CD4-positive, alpha-beta T cell treated with Interleukin-21 for 1 hour (primary cell): ENCODE results near the gene SEC31A.

Source experiments
- DNase-seq: peaks from one replicate; pipeline ENCODE4 v3.0.0-alpha.2; 2020

SEC31A gene

GRCh38 chr4:82791179-82791578, 99.8 kb downstream of the SEC31A start:
- no peak for DNase-seq

DNA sequence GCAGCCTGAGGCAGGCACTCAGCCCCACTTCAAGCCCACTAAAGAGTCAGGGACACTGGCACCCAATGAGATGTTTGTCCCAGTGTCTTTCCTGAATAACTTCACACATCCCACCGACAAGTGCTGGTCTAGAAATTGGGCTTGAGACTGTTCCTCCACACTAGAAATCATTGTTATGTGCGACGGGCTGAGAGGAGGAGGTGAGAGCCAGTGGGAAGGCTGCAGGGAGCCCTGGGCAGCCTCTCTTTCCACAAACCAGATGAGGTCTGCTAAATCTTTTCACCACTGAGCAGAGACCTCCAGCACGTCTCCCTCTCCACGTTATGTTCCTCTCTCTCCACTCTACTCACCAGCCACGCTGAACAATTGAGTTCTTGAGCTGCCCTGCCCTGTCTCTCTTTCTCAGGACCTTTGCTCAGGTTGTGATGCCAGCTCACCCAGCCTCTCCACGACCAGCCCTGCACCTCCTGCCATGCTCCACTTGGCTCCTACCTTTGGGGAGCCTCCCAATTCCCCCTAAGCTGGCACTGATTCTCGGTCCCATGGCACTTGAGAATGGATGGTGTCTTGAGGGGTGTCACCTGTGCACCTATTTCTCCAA, 100.8 kb downstream of the SEC31A start:
- no peak for DNase-seq

- DNase-seq = no peak
Observed at GRCh38 chr4:82789025-82789776, 101.8 kb downstream of the SEC31A start.

DNA sequence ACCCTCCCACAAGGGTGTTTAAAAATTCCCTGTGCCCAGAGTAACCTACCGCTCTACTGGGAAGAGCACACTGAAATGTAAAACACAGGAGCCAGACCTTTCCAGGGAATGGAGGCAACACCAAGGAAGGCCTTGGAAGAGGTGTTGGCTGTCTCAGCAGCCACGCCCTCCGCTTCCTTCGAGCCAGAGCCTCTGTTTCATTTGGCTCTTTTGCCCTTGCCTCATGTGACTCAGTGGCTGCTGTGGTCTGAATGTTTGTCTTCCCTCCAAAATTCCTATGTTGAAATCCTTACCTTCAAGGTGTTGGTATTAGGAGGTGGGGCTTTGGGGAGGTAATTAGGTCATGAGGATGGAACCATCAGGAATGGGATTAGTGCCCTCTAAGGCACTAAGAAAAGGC, 103.6 kb downstream of the SEC31A start:
- DNase-seq = no peak

DNA sequence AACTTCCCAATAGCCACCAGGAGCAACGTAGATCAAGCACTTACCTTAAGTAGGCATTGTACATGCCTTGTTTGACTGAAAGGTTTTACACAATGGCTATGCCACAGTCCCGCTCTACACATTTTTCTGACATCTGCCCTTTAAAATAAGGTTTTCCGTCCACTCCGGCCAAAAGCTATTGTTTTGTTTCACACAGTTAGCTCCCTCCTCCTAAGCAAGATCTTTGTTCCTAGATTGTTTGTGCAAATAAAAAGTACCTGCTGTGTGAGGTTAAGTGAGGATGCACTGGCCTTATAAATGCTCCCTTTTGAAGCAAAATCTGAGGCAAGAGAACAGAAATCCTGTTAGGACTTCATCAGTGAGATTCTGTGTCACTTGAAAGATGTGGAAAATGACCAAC, 104.1 kb downstream of the SEC31A start:
- no peak for DNase-seq

- DNase-seq = no peak
Observed at GRCh38 chr4:82785611-82786400, 105.1 kb downstream of the SEC31A start.

DNA sequence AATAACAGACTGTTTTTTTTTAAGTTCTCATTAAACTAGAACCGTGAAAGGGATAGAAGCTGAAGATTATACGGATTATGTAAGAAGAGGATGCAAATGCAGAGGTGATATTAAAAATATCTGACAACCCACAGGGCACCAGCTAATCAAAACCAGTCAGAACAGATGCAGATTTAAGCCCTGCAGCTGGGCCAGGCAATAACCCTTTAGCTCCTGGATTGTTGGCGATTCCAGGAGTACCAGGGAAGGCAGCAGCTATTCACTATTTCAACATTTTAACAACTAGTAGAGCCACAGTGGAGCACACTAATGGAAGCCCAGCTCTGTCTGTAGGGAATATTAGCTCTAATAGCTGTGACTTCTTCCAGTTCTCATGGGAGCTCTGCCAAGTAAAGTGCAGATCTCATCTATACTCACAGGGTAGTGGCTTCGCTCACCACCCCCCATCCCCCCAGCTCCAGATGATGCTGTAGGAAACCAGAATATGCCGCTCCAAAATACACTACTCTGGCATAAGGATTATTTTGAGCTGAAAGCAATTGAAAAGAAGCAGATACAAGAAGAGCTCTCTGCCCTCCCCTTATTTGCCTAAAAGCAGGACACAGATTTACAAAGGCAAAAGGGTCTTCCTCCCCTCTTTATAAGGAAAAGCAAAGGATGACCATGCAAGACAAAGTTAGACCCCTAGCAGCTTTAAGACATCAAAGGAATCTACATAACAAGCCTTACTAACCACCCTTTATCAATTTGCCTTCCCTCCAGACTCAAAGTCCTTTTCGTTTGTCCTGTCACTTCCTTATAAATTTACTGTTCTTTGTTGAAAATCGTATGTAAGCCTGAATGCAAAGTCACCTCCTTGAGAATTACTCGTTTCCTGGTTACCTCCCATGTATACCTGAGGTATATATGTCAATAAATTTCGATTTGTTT, 106.0 kb downstream of the SEC31A start:
- DNase-seq = no peak

DNA sequence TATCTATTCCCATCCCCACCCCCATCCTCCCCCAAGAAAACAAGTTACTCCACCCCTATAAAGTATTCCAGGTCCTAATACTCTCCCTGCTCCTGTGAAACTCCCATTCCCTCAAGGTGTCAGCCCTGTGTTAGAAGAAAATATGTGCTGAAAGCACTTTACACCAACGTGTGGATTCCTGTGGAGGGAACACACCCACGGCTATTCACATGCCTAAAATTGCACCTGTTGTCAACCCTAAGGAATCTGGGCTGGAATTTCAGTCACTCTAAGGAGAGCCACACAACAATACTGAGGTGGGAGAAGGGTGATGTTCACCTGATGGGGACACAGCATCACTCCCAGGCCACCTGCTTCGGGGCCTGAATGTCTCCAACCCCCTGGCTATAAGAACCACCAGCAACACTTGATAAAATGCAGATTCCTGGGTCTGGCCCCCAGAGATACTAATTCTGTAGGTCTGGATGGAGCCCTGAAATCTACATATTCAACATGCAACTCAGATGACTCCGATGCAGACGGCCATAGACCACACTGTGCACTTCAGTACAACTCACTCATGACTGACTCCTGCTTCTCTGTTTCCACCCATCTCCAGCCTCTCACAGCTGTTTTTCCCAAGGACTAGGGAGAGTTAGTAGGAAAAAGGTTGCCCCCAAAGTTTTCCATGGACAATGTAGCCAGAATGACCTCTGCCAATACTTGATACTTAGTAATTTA, 108.2 kb downstream of the SEC31A start:
- no peak for DNase-seq

DNA sequence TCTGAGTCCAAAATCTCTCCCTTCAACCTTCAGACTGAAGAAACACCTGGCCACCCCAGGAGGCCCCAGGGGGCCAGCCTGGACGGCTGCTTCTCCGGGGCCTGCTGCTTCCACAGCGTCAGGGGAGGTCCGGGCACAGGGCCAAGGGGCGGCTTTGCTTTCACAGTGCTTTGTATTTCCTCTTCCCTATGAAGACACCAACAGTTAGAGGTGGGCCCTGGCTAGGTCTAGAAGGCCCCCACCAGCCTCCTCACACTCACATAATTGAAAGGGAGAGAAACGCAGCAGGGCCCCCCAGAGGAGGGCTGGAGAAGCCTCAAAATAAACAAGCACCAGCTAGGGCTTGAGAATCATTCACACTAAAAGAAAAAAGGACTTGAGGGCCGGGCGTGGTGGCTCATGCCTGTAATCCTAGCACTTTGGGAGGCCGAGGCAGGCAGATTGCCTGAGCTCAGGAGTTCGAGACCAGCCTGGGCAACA, 110.2 kb downstream of the SEC31A start:
- no peak for DNase-seq

DNA sequence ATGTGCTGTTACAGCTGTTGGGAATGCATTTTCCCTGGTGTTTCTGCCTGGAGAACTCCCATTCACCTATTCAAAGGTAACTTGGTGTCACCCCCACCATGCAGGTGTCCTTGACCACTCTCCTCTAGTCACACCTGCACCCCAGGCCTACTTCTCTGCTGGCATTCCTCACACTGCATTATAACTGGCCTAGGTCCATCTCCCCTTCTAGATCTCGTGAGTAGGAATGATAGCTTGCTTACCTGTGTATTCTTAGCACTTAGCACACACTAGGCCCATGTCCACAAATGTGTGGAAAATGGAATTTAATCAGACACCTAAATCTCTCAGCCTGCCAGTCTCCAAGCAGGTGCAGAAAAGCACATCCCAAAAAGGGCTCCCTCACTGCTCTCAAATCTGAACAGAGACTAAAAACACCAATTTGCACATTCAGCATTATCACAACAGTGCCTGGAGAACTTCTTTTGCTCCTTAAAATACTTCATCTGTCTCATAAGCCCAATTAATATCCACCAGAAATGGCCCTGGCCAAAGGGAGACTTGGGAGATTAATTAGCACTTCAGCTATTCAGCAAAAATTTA, 110.7 kb downstream of the SEC31A start:
- no peak for DNase-seq

GRCh38 chr4:82779032-82779431, 111.9 kb downstream of the SEC31A start:
- no peak for DNase-seq

GRCh38 chr4:82777857-82778525, 113.0 kb downstream of the SEC31A start:
- no peak for DNase-seq

DNA sequence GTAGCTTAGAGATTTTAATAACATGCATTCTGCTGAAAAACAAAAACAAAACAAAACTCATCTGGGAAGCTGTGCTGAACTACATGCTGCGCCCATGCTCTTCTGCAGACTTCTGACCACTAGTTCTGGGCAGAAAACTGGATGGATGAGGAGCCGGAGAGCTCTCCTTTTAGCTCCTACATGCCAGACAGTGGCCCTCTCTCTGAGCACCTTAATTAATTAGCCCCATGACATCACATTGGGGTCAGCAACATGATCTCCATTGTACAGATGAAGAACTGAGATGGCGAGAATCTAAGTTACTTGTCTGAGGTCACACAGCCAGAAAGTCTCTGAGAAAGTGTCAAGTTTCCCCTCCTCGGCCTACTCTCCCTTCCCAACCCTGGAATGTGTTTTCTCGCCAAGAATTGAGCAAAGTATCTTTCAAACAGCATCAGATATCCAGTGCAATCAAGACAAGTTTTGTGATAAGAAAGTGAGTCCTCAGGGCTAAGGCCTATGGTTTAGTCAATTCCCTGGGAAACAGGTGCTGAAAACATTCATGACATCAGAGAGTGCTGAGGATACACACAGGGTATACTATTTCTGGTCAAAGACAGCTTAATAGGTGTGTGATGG, 113.9 kb downstream of the SEC31A start:
- no peak for DNase-seq

- no peak for DNase-seq
Observed at GRCh38 chr4:82775243-82775642, 115.7 kb downstream of the SEC31A start.

GRCh38 chr4:82774711-82775171, 116.2 kb downstream of the SEC31A start:
- no peak for DNase-seq

DNA sequence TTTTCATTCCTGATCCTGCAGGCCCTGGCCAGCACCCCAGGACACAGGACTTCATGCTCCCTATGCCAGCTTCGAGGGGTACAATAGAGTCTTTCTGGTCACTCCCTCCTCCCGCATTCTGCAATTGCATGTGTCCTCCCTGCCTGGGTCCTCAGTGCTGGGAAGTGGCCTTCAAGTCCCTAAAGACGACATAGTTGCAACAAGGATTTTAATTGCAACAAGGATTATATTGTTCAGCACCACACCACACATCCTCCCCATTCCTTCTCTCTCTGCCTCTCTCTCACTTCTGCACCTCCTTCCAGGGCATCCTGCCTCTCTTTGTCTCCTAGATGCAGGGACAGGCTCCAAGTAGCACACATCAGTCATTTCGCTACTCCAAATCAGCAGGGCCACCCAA, 117.9 kb downstream of the SEC31A start:
- no peak for DNase-seq

DNA sequence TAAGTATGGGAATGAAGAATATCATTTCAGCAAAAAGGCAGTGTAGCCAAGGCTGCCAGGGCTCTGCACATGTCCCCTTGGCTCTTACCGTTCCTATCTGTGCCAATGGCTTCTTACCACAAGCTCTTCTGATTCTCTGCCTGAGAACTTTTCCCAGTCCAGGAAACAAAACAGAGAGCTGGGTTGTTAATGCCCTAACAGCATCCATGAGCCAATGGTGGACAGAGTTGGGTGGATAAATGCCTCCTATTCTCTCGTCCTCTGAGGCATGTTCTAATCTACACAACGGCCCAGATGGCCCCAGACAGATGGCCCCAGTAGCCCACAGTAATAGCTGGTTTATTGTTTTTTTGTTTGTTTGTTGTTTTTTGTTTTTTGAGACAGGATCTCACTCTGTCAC, 120.3 kb downstream of the SEC31A start:
- DNase-seq = no peak
